ENCODE measurements around the gene SEMA3A. TPM values are rescaled to one million over a fixed set of nuclear protein-coding genes. Genes with fewer than 3 reads are reported as not detected.
A peak's percentile ranks its signal among the peaks of the same experiment; 100 is the strongest.

SEMA3A gene
- total and polyA plus RNA-seq, 2 of the 4 experiments (the other 2 are of a cell fraction) = 31.2 to 213 TPM

GRCh38 chr7:84149573-84149972 is 45.0 kb downstream of the SEMA3A start:
- intact Hi-C loops (cut with micrococcal nuclease) = no loop called here
- no TSS peak for BruUV-seq (replicated peaks)

More at GRCh38 chr7:84149573-84149972, 45.0 kb downstream of the SEMA3A start:
- WGBS, 2 experiments (ENCODE audit: extremely low coverage in 2 of 2, insufficient read length in 1 of 2) = no CpG with 5 or more reads among the region's 3 CpGs
- Histone ChIP-seq H3K79me1 (ENCODE audit: low read depth in 1 of 2, low read length in 2 of 2) (peaks cover 7 to 42% of the 10 kb centered on the region in 2 experiments; a peak in 3 of 4 replicates), H4K91ac (ENCODE audit: insufficient read depth, low read depth, low read length) (no peak overlapping the region), H3K9ac (ENCODE audit: low read depth, low read length) (no peak overlapping the region), H2AK5ac (ENCODE audit: low read depth, low read length) (no peak overlapping the region), H3K56ac (ENCODE audit: extremely low read depth, insufficient read depth, low read length) (no peak overlapping the region), H3K9me1 (ENCODE audit: insufficient read depth, low read length) (no peaks in the 10 kb centered on the region), H3K27ac (ENCODE audit: insufficient read depth, low read length) (no peak overlapping the region), H2BK5ac (ENCODE audit: low read depth, low read length, poor library complexity, severe bottlenecking) (peak overlapping the region; percentile 11), H2AFZ (replicated peaks; ENCODE audit: low read length, poor library complexity) (no peak overlapping the region), H3K14ac (replicated peaks; ENCODE audit: low read depth, low read length) (peak overlapping the region; percentile 58; the same call in 1 of the 2 replicates), H3K27me3 (ENCODE audit: control insufficient read depth, insufficient read depth, low read length) (no peaks in the 10 kb centered on the region), H2BK20ac (ENCODE audit: low read depth, low read length) (peak overlapping the region; percentile 49; the same call in 1 of the 2 replicates), H3K18ac (ENCODE audit: low read depth, low read length) (0 out of 2 replicates have a peak overlapping the region, but pooled peaks have one; percentile 20), H3K36me3 (ENCODE audit: control insufficient read depth, insufficient read depth, low read length) (peaks cover 2% of the 10 kb centered on the region; the same call in 1 of the 2 replicates), H2BK15ac (ENCODE audit: low read depth, low read length) (no peak overlapping the region), H3K4me1 (ENCODE audit: control insufficient read depth, insufficient read depth, low read length) (peaks cover 9% of the 10 kb centered on the region), H4K5ac (ENCODE audit: low read depth, low read length) (no peak overlapping the region; the same call in 1 of the 2 replicates), H2BK120ac (ENCODE audit: low read depth, low read length) (peak overlapping the region; percentile 10; the same call in 1 of the 2 replicates), H3K4me2 (ENCODE audit: low read depth, low read length) (peak overlapping the region; percentile 16; the same call in 1 of the 2 replicates), H2AK9ac (replicated peaks; ENCODE audit: low read depth, low read length, poor library complexity) (no peak overlapping the region), H4K8ac (ENCODE audit: low read depth in 2 of 2, low read length in 2 of 2) (peak overlapping the region in 1 of 2 experiments; percentile 52; a peak in 1 of 4 replicates), H3K4ac (ENCODE audit: low read depth, low read length) (peak overlapping the region; percentile 35; the same call in 1 of the 2 replicates), H3K4me3 (ENCODE audit: insufficient read depth, low read depth, low read length) (no peak overlapping the region), H3K23ac (ENCODE audit: low read depth, low read length) (0 out of 2 replicates have a peak overlapping the region, but pooled peaks have one; percentile 42), H4K20me1 (ENCODE audit: insufficient read depth, low read length) (peaks cover 4% of the 10 kb centered on the region; the same call in 1 of the 2 replicates), H3K9me3 (ENCODE audit: control insufficient read depth, insufficient read depth, low read length) (no peaks in the 10 kb centered on the region)
- POLR2A ChIA-PET (ENCODE audit: unreplicated experiment) = no interaction called here
- dilution Hi-C loops (cut with HindIII; ENCODE audit: low sequenced_read_pairs, unreplicated experiment) (no loop called here), in situ Hi-C loops (cut with MboI; ENCODE audit: low sequenced_read_pairs) (no loop called here)
- DNase-seq (no peak), ATAC-seq (ENCODE audit: low read depth) (no peak)
- TF ChIP-seq CEBPB (IDR thresholded peaks at IDR 0.05; ENCODE audit: low read depth, low read length) = no peak
- no peak for TF ChIP-seq RFX5 (IDR thresholded peaks at IDR 0.05; ENCODE audit: low read depth, low read length)
- no peak for TF ChIP-seq ELK1 (IDR thresholded peaks at IDR 0.05; ENCODE audit: borderline replicate concordance, low read depth, low read length)
- no peak for TF ChIP-seq FOS (IDR thresholded peaks at IDR 0.05; ENCODE audit: low read depth, low read length)
- no peak for TF ChIP-seq MAZ (IDR thresholded peaks at IDR 0.05; ENCODE audit: borderline replicate concordance, low read depth, low read length)
- TF ChIP-seq BHLHE40 (IDR thresholded peaks at IDR 0.05; ENCODE audit: low read depth, low read length) = no peak
- no peak for TF ChIP-seq POLR2A (IDR thresholded peaks at IDR 0.05; ENCODE audit: low read depth, low read length)
- TF ChIP-seq MAFK (IDR thresholded peaks at IDR 0.05; ENCODE audit: low read depth, low read length) = no peak
- no peak for TF ChIP-seq CHD1 (IDR thresholded peaks at IDR 0.05; ENCODE audit: low read depth, low read length)
- TF ChIP-seq SMC3 (IDR thresholded peaks at IDR 0.05; ENCODE audit: low read depth, low read length) = no peak
- TF ChIP-seq NFE2L2 (IDR thresholded peaks at IDR 0.05; ENCODE audit: low read depth, low read length) = no peak
- TF ChIP-seq RAD21 (IDR thresholded peaks at IDR 0.05; ENCODE audit: low read length) = no peak
- TF ChIP-seq USF2 (IDR thresholded peaks at IDR 0.05; ENCODE audit: low read depth, low read length) = no peak
- no peak for TF ChIP-seq RCOR1 (IDR thresholded peaks at IDR 0.05; ENCODE audit: insufficient replicate concordance, low read length)
- no peak for TF ChIP-seq CTCF (conservative IDR thresholded peaks at IDR 0.05; ENCODE audit: low read depth, low read length)
- TF ChIP-seq MXI1 (IDR thresholded peaks at IDR 0.05; ENCODE audit: borderline replicate concordance, low read depth, low read length) = no peak
- CTCF ChIA-PET = interaction anchor here (1.0 kb wide), 1 partner anchor 15 kb away, joined by 3 read pairs; no protein-coding TSS in a partner anchor
